HG02885 (cell line): Measurements from ENCODE around the gene CD46.

Source experiments
- ATAC-seq: cut with Tn5 transposase; IDR thresholded peaks from one replicate; pipeline ENCODE4 v1.9.1; 2021; ENCODE audit warnings: mild to moderate bottlenecking; ENCODE audit not compliant: unreplicated experiment, poor library complexity

Gene CD46

GRCh38 chr1:207812778-207813511 lies 61.1 kb downstream of the CD46 start:
- ATAC-seq, result no peak

GRCh38 chr1:207813512-207813881 lies 61.6 kb downstream of the CD46 start:
- no peak for ATAC-seq

DNA sequence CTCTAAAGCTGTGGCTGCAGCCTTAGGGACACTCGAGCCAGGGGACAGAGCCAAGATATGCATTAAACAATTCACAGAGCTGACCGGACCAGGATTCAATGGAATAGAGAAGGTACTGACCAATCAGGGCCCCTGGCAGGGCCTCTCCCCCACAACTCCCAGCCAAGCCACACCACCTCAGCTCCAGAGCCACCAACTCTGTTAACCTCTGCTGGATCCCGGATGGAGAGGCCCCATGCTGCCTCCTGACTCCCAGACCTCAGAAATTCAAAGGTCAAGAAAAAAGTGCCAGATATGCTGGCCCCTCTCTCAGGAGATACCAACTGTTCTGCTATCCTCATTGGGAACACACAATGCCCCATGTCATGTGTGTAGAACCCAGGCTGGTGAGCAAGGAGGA lies 62.1 kb downstream of the CD46 start:
- ATAC-seq, result no peak

GRCh38 chr1:207814469-207814868 lies 62.6 kb downstream of the CD46 start:
- ATAC-seq, result no peak

GRCh38 chr1:207815466-207815865 lies 63.6 kb downstream of the CD46 start:
- no peak for ATAC-seq

DNA sequence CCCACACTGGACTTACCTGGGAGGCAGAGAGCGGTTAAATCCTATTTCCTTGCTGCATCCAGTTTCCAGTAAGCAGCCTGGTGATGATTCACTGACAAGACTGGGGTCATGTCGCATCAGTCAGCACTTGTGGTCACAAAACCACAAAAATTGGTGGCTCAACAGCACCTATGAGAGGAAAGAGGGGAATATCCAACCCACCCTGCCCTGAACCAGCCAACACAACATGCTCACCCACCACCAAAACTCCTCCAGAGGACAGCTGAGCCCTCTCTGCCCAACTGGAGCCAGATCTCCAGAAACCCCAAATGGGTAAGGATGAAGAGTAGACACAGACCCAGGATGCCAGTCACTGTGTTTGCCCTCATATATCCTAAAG lies 64.0 kb downstream of the CD46 start:
- ATAC-seq, result no peak

- ATAC-seq, result no peak
Observed at GRCh38 chr1:207817166-207817565, 65.3 kb downstream of the CD46 start.

DNA sequence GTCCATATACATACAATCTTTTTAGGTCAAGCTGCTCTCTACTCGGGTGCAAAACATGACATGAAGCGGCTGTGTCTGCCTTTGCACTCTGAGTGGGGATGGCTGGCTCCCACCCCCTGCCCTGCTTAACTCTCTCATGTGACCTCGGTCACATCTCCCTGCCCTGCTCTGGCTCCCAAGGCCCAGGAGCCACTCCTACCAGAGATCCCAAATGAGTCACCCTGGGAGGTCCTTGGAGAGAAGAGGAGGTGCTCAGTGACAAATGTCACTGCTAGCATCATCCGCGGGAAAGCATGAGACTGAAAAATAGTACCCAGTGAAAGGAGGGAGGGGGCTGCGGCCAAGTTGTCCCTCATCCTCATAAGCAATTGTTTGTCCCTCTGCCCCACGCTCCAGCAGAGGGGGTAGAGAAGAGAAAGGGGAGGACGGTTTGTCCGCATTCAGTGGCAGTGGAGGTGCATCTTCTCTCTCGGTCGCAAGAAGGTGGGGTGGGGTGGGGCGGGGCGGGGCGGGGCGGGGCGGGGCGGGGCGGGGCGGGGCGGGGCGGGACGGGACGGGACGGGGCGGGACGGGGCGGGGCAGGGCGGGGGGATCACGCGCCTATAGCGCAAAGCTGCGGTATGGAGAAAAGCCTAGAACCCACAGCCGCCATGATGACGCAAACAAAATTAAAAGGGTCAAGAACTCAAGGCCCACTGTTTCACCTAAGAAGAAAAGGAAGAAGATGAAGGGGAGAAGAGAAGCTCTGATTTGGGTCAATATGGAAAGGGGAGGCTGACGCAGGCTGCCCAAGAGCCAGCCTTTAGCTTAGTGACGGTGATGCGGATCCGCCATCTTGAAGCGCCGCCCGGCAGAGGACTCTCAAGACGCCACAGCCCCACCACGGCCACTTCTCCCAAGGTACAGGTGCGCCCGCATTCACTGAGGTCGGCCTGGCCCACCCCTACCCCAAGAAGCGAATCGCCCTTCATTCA lies 66.2 kb downstream of the CD46 start:
- ATAC-seq, result no peak

- ATAC-seq, result no peak
Observed at GRCh38 chr1:207818971-207819451, 67.2 kb downstream of the CD46 start.

DNA sequence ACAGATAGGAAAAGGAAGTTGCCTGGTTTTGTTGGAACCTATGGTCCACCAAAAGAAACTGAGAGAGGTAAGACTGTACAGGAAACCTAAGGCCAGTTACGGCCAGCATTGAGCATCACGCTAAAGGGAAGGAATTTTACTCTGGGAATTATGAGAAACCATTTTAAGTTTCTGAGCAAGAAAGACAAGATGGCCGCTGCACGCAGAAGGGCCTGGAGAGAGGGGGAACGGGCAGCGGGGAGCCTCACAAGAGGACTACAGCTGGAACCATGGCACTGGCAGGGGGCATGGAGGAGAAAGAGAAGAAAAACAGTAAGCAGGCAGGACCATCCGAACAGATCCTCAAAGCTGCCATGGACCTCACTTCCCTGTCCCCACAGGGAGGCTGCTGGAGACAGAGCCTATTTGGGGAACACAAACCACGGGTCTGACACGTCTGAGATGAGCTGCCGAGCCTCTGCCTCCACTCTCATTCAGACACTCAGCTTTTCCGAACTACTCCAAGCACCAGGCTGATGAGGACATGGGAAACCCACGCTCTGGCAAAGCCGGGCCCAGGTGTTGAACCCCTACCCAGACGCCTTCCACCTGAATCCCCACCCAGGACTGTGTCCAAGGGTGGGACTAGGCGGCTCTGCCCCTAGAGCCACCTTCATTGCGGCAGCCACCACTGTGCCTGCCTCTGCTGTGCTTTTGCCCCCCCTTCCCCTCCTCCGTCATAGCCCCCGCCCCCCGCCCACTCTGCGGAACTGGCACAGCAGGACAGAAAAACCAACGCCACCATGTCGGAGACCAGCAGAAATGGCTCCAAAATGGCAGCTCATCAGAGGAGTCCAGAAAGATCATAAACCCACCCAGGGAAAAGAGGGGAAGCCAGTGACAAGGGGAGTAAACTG lies 69.0 kb downstream of the CD46 start:
- ATAC-seq, result no peak

DNA sequence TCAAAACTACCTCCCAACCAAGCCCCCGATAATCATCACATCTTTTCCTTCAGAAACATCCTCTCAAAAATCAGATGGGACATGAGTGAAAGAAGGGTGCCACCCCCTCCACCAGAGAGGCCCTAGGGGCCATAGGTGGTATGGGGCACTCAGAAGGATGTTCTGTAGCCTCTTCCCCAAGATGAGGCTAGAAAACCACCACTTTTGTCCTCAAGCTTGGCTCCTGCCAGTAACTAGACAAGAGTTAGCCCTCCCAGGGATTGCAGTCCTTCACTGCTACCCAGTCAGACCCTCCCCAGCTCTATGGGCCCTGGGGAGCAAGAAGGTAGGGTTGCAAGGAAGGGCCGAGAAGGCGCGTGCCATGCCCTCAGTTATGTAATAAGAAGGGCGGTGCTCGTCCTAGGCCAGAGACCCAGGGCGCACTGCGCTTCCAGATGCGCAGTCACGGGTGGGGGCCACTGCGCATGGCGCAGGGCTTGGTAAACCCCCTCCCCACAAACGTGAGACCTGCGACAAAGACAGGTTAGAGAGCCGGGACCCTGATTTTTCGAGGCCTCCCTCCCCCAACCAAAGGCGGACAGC lies 69.7 kb downstream of the CD46 start:
- ATAC-seq, result no peak

- peak; percentile 42 for ATAC-seq
Observed at GRCh38 chr1:207822124-207822601, 70.3 kb downstream of the CD46 start.

DNA sequence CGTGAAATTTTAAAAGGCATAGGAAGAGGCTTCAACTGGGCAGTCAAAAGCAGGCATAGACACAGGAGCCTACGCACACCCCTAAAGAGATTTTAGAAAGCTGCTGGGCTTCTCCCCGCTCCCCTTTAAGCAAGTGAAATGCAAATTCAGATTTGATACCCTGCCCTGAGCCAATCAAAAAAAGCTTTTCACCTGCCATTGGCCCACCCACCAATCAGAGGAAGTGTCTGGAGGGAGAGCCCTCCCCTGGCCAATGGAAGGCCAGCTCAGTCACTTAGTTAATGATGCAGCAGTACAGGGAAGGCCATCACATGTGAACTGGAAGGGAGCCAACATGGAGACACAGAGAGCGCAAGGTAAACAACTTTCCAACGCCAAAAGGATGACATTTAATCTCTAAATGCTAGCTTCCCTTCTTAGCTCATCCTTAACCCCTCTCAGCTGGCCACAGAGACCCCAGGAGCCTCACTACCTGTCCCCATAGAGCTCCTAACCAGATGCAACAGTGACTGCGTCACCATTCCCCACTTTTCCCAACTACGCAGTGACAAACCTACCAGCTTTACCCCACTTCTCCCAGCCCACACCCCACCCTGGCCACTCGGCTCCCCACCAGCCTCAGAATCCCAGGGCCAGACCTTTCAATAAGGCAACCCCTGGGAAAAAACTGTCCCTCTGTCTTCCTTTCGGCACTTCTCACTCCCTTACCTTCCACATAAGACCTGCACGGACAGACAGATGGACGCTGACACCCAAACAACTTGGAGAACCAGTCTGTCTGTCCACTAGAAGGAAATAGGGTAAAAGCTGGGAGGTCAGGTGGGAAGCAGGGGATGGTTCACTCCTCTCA lies 71.0 kb downstream of the CD46 start:
- peak; percentile 70 for ATAC-seq

DNA sequence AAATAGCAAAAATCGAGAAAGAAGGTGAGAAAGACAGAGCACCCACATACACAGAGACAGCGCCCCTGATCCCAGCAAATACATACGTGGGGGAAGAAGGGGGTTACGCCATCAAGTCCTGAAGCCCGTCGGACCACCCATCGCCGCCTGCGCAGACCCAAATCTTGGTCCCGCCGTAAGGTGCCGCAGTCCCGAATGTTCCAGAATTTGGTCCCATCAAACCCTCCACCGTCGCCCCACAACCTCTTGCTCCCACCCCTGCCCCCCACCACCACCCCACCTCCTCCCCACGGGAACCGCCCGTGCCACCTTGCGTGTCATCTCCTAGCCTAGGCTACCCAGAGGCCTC lies 71.7 kb downstream of the CD46 start:
- no peak for ATAC-seq

GRCh38 chr1:207823880-207824566 lies 72.2 kb downstream of the CD46 start:
- ATAC-seq, result no peak

DNA sequence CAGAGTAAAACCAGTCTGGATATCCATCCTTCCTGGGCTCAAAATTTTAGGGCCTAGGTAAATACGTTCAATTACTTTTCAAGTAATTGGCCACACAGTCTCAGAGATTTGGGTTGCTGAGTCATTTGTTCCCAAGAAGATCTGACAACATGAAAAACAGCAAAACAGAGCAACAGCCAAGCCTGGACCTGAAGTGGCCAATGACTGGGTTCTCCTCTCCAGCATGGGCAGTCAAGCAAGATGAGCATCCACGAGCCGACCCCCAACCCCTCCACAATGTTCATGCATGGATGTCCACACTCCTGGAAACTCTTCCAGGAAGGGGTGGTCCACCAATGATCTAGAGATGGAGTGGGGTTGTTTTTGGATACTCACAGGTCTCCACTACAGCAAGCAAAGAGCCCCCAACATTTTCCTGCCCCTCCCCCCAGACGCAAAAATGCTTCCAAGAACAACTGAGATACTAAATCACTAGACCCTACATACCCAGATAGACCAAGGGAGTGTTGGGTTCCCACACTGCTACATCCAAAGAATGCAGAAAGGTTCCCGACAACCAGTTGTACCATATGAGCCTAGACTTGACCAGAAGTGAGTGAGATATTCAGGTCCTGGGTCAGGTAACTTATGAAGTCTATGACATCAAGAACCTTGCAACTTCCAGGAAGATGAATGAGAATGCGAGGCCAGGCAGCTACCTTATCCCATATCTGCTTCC lies 73.0 kb downstream of the CD46 start:
- no peak for ATAC-seq

GRCh38 chr1:207825409-207825695 lies 73.5 kb downstream of the CD46 start:
- no peak for ATAC-seq
